Activated naive CD4-positive, alpha-beta T cell treated with anti-CD3 and anti-CD28 coated beads for 36 hours (primary cell): ENCODE measurements around the gene GEMIN7. TPM values are rescaled to one million over a fixed set of nuclear protein-coding genes. Genes with fewer than 3 reads are reported as not detected.
A peak's percentile ranks its signal among the peaks of the same experiment; 100 is the strongest.

ENCODE experiments used
- CTCF ChIA-PET: fragments of 350-600 bp; sonication (Branson Sonifier 250); formaldehyde crosslinking; loops from one replicate; lab custom pipeline; 2021; ENCODE audit warnings: antibody characterized with exemption; lab: Charles Lee
- DNase-seq: peaks from one replicate; pipeline ENCODE4 v3.0.0-alpha.2; 2020
- H3K27ac Mint-ChIP-seq: one replicate; pipeline ENCODE4 v1.8.0; 2021; ENCODE audit warnings: mild to moderate bottlenecking, mixed read lengths
- H3K27me3 Mint-ChIP-seq: one replicate; pipeline ENCODE4 v1.8.0; 2021; ENCODE audit warnings: low read depth, mixed read lengths
- H3K36me3 Mint-ChIP-seq: one replicate; pipeline ENCODE4 v1.8.0; 2021; ENCODE audit warnings: low read depth, mixed read lengths
- H3K4me1 Mint-ChIP-seq: one replicate; pipeline ENCODE4 v1.8.0; 2021; ENCODE audit warnings: low read depth, mixed read lengths
- H3K4me3 Mint-ChIP-seq: one replicate; pipeline ENCODE4 v1.8.0; 2021; ENCODE audit warnings: mild to moderate bottlenecking, moderate library complexity, mixed read lengths
- H3K9me3 Mint-ChIP-seq: one replicate; pipeline ENCODE4 v1.8.0; 2021; ENCODE audit warnings: mixed read lengths
- intact Hi-C: fragments of 100-400 bp; cut with micrococcal nuclease; formaldehyde crosslinking; loops from one replicate; pipeline ENCODE4 v1.15.1; 2023
- total RNA-seq, 2 experiments: library from RNA; stranded (reverse); gene quantifications; one replicate each; pipeline ENCODE4 v1.2.3, GENCODE V29; 2021

GEMIN7 gene
- total RNA-seq, 2 experiments from 2014 or later = 14.7 to 15.4 TPM

- no peak overlapping the region for H3K27ac Mint-ChIP-seq
- no peaks in the 10 kb centered on the region for H3K27me3 Mint-ChIP-seq
- CTCF ChIA-PET = interaction anchor here (1.0 kb wide), 1 partner anchor 115 kb away, joined by 4 read pairs; no protein-coding TSS in a partner anchor
- H3K4me3 Mint-ChIP-seq = no peak overlapping the region
- H3K4me1 Mint-ChIP-seq = no peaks in the 10 kb centered on the region
- no peak for DNase-seq
- no peaks in the 10 kb centered on the region for H3K9me3 Mint-ChIP-seq
- intact Hi-C loops = no loop called here
- peaks cover 26% of the 10 kb centered on the region for H3K36me3 Mint-ChIP-seq
These were observed 12.0 kb upstream of the GEMIN7 start for GRCh38 chr19:45066921-45067661.

GRCh38 chr19:45068041-45068440 is 11.0 kb upstream of the GEMIN7 start:
- no peak overlapping the region for H3K27ac Mint-ChIP-seq
- H3K36me3 Mint-ChIP-seq = peaks cover 25% of the 10 kb centered on the region
- intact Hi-C loops = no loop called here
- H3K4me1 Mint-ChIP-seq = no peaks in the 10 kb centered on the region
- DNase-seq = no peak
- no peaks in the 10 kb centered on the region for H3K27me3 Mint-ChIP-seq
- H3K9me3 Mint-ChIP-seq = no peaks in the 10 kb centered on the region
- H3K4me3 Mint-ChIP-seq = no peak overlapping the region
- CTCF ChIA-PET = interaction anchor here (1.4 kb wide), 1 partner anchor 57 kb away, joined by 3 read pairs; no protein-coding TSS in a partner anchor

GRCh38 chr19:45069056-45069455 is 10.0 kb upstream of the GEMIN7 start:
- H3K27me3 Mint-ChIP-seq = no peaks in the 10 kb centered on the region
- CTCF ChIA-PET = interaction anchor here (1.4 kb wide), 1 partner anchor 56 kb away, joined by 3 read pairs; no protein-coding TSS in a partner anchor
- H3K27ac Mint-ChIP-seq = no peak overlapping the region
- no peak overlapping the region for H3K4me3 Mint-ChIP-seq
- intact Hi-C loops = no loop called here
- H3K36me3 Mint-ChIP-seq = peaks cover 23% of the 10 kb centered on the region
- no peak for DNase-seq
- H3K9me3 Mint-ChIP-seq = no peaks in the 10 kb centered on the region
- H3K4me1 Mint-ChIP-seq = no peaks in the 10 kb centered on the region

- DNase-seq = no peak
- H3K4me1 Mint-ChIP-seq = peaks cover 6% of the 10 kb centered on the region
- H3K36me3 Mint-ChIP-seq = peaks cover 21% of the 10 kb centered on the region
- no peak overlapping the region for H3K4me3 Mint-ChIP-seq
- H3K9me3 Mint-ChIP-seq = no peaks in the 10 kb centered on the region
- no peak overlapping the region for H3K27ac Mint-ChIP-seq
- no peaks in the 10 kb centered on the region for H3K27me3 Mint-ChIP-seq
- intact Hi-C loops = no loop called here
- CTCF ChIA-PET = no interaction called here
These were observed 8.8 kb upstream of the GEMIN7 start for GRCh38 chr19:45070214-45070613.

- no peak for DNase-seq
- intact Hi-C loops = no loop called here
- Mint-ChIP-seq H3K27me3 (no peaks in the 10 kb centered on the region), H3K27ac (no peak overlapping the region), H3K9me3 (no peaks in the 10 kb centered on the region), H3K4me3 (no peak overlapping the region), H3K36me3 (peaks cover 19% of the 10 kb centered on the region), H3K4me1 (peaks cover 6% of the 10 kb centered on the region)
- CTCF ChIA-PET = no interaction called here
These were observed 8.1 kb upstream of the GEMIN7 start for GRCh38 chr19:45070861-45071544.

GRCh38 chr19:45071545-45071938 is 7.5 kb upstream of the GEMIN7 start:
- Mint-ChIP-seq H3K4me3 (no peak overlapping the region), H3K4me1 (peaks cover 7% of the 10 kb centered on the region), H3K36me3 (peaks cover 19% of the 10 kb centered on the region), H3K27me3 (no peaks in the 10 kb centered on the region), H3K9me3 (no peaks in the 10 kb centered on the region), H3K27ac (no peak overlapping the region)
- intact Hi-C loops = no loop called here
- CTCF ChIA-PET = no interaction called here
- DNase-seq = no peak

- Mint-ChIP-seq H3K4me1 (peaks cover 14% of the 10 kb centered on the region), H3K27me3 (no peaks in the 10 kb centered on the region), H3K27ac (no peak overlapping the region), H3K4me3 (no peak overlapping the region), H3K9me3 (no peaks in the 10 kb centered on the region), H3K36me3 (peaks cover 14% of the 10 kb centered on the region)
- CTCF ChIA-PET = no interaction called here
- intact Hi-C loops = no loop called here
- DNase-seq = no peak
These were observed 6.9 kb upstream of the GEMIN7 start for GRCh38 chr19:45071969-45072790.

- no peak overlapping the region for H3K27ac Mint-ChIP-seq
- DNase-seq = no peak
- H3K4me3 Mint-ChIP-seq = peak overlapping the region; percentile 52
- intact Hi-C loops = loop anchor here (5.0 kb wide), 3 partner anchors 42 to 102 kb away; partner anchors contain the start of genes BLOC1S3, RELB and TRAPPC6A
- H3K27me3 Mint-ChIP-seq = no peaks in the 10 kb centered on the region
- peaks cover 11% of the 10 kb centered on the region for H3K36me3 Mint-ChIP-seq
- CTCF ChIA-PET = interaction anchor here (0.7 to 1.4 kb wide), 4 partner anchors 15 to 86 kb away, joined by 3 to 5 read pairs (median 4); no protein-coding TSS in a partner anchor
- no peaks in the 10 kb centered on the region for H3K9me3 Mint-ChIP-seq
- peaks cover 26% of the 10 kb centered on the region for H3K4me1 Mint-ChIP-seq
These were observed 4.2 kb upstream of the GEMIN7 start for GRCh38 chr19:45074744-45075300.

- DNase-seq = peak; percentile 64
- H3K27me3 Mint-ChIP-seq = no peaks in the 10 kb centered on the region
- H3K9me3 Mint-ChIP-seq = no peaks in the 10 kb centered on the region
- CTCF ChIA-PET = interaction anchor here (0.7 to 1.4 kb wide), 4 partner anchors 16 to 86 kb away, joined by 3 to 5 read pairs (median 4); no protein-coding TSS in a partner anchor
- intact Hi-C loops = loop anchor here (1.0 to 5.0 kb wide), 5 partner anchors 16 to 120 kb away; partner anchors contain the start of genes BLOC1S3, CLPTM1, RELB and TRAPPC6A
- H3K27ac Mint-ChIP-seq = peak overlapping the region; percentile 26
- peaks cover 33% of the 10 kb centered on the region for H3K4me1 Mint-ChIP-seq
- H3K36me3 Mint-ChIP-seq = peaks cover 7% of the 10 kb centered on the region
- H3K4me3 Mint-ChIP-seq = peak overlapping the region; percentile 81
These were observed 3.6 kb upstream of the GEMIN7 start for GRCh38 chr19:45075301-45076028.

- H3K27ac Mint-ChIP-seq = peak within 1 kb of the TSS; percentile 54
- H3K27me3 Mint-ChIP-seq = no peaks in the 10 kb centered on the region
- CTCF ChIA-PET = interaction anchor here (1.2 to 1.7 kb wide), 2 partner anchors 17 to 49 kb away, joined by 3 to 4 read pairs; no protein-coding TSS in a partner anchor
- peak within 1 kb of the TSS; percentile 81 for H3K4me3 Mint-ChIP-seq
- no peaks in the 10 kb centered on the region for H3K9me3 Mint-ChIP-seq
- peaks cover 6% of the 10 kb centered on the region for H3K36me3 Mint-ChIP-seq
- peak; percentile 80 for DNase-seq
- peaks cover 38% of the 10 kb centered on the region for H3K4me1 Mint-ChIP-seq
- intact Hi-C loops = loop anchor here (1.0 to 5.0 kb wide), 5 partner anchors 15 to 121 kb away; partner anchors contain the start of genes BLOC1S3, CLPTM1, RELB and TRAPPC6A
These were observed 2.8 kb upstream of the GEMIN7 start, which contains the start of gene ZNF296 for GRCh38 chr19:45076029-45076850. Gene ZNF296, minus strand, starts transcription at chr19:45076478. Its CDS starts 105 bp downstream, at chr19:45076373.
